AML-193 (cell line): ENCODE measurements around the gene MGLL.

Experiments
- DNase-seq, 2 experiments: peaks; one replicate each; lab custom pipeline; 2025; lab: John Stamatoyannopoulos, UW

The MGLL gene

DNA sequence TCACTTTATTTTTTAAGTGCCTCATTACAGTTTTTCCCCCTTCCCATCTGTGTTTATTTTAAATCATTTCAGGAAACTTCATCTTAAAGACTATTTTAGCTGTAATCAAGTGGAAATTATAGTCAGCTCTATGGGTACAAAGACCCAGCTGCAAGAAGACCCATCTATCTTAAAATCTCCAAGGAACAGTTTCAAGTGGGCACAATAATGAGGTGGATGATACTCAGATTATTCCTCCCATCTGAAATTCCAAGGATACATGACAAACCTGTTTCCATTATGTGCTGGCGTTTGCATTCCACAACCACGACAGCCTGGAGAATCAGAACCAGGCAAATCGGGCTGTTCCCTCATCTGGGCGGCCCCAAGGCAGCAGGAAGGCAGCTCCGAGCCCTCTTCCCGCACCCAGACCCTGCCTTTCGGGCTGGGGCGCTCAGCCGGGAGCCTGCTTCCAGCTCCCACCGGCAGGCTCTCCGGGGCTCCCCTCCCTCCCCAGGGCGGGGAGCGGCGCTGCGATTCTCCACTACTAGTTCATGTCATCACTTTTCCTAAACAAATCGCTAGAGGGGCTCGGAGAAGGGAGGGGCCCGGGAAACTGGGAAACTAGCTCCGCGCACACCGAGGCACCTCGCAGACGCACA, at the start of gene MGLL:
Gene MGLL (minus strand): TSS at position 475 of the 641 bp plus-strand sequence. CDS start 197 bp downstream, at position 278.
- no peak for DNase-seq

DNA sequence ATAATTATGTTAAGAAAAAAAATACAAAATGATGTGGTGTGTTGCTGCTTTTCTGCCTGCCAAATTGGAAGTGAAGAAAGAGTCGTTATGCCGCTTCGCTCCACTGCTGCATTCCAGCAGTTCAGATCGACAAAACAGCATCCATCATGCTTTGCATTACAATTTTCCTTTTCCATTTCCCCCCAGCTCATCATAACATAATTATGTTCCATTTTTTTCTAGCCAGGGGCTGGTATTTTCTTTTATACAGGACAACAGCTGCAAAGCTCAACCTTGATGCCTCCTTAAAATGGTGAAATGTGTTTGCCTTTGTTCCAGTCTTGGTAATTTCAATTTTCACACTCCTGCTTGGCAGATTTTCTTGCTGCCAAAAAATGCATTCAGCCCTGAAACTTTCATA, 47.8 kb upstream of the MGLL start:
- DNase-seq, result no peak

DNA sequence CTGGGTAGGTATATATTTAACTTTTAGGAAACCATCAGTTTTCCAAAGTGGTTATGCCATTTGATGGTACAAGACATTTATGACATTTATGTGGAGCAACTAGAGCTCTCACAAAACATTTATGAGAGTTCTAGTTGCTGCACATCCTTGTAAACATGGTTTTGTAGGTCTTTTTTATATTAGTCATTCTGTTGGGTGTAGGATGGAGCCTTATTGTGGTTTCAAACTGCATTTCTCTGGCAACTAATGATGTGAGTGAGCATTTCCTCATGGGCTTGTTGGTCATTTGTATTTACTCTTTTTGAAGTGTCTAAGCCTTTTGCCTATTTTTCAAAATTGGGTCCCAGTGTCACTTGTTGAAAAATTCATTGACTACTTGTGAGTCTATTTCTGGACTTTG, 45.7 kb upstream of the MGLL start:
- DNase-seq, result no peak

DNA sequence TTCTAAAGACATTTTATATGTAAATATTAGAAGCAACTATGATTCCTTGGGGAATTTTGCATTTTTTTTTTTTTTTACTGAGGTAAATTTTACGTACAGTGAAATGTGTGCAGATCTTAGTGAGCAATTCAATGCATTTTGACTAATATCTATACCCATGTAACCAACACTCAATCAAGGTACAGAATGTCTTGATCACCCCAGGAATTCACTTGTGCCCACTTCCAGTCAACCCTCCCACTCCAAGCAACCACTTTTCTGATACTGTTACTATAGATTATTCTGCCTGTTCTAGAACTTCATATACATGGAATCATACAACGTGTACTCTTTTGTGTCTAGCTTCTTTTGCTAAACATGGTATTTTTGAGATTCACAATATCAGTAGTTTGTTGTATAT, 45.1 kb upstream of the MGLL start:
- no peak for DNase-seq

DNA sequence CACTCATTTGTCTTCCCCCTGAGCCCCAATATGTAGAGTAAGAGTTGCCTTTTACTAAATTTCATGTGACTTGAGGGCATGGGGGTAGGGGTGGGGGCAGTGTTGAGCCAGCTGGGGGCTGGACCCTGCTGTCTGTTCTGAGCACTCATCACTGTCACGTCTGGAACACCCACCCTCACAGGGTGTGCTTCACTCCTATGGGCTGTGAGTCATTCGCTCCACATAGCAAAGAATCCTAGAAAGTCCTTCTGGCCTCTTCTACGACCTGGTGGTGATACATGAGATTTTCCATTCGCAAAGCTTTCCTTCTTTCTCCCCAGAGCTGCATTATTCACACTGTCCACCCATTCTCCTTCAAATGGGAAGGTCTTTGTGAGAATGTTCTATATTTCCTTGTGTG, 43.6 kb upstream of the MGLL start:
- DNase-seq, result no peak

DNA sequence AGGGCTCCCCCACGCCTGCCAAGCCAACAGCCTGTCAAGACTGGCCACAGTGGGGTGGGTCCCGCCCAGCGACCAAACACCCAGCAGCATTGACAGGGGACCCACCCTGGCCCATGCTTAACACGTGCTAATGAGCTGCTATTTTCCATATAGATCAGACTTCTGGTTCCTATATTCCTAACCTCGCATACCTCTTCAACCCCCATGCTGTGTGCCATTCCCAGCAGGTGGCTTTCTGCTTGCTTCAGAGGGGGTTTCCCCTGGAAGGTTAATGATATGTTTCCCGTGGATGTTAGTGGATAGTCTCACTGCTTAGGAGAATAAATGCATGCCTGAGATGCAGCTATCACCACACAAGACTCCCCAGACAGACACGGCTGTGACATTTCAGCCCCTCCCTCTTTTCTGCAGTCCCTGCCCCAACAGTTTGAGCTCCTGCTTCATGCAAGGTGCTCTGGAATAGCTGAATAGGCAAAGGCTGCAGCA, 37.9 kb upstream of the MGLL start:
- DNase-seq, result no peak

DNA sequence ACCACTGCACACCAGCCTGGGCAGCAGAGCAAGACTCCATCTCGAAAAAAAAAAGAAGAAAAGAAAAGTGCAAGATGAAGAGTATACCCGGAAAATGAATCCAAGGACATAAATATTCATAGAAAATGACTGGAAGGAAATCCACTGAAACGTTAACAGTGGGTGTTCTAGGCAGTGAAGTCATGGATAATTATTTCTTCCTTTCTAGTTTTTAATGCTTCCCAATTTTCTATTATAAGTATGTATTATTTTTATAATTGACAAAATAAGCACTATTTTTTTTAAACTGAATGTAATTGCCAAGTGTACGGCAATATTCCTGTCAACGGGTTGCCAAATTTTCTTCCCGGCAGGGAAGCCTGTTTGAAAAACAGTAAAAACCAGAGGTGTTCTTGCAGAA, 37.4 kb upstream of the MGLL start:
- no peak for DNase-seq

DNA sequence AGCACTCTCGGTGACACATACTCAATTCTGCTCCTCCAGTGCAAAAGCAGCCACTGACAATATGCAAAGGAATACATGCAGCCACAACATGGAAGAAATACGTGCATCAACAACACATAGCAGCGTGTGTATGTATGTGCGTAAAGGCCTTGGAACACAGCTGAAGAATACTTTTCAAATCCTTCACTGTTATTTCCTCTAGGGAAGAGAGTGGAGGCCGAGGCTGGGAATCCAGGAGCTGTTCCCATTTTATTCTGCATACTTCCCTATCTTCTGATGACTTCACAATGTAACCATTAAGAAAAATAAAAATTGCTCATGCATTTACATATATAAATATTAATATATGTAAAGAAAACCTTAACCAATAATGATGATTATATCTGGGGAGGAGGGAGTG, 36.6 kb upstream of the MGLL start:
- no peak for DNase-seq

DNA sequence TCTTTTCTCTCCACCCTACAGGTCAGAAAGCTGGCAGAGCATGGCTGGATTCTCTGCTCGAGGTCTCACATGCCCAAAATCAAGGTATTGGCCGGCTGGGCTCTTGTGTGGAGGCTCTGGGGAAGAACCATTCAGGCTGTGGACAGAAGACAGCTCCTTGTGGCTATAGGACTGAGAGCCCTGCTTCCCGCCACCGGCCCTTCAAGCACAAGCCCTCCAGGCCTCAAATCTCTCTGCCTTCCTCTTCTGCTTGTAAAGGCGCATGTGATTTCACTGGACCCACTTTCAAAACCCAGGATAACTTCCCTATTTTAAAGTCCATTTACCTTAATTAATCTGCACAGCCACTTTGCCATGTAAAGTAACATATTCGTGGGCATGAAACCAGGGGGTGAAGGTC, 36.2 kb upstream of the MGLL start:
- no peak for DNase-seq

DNA sequence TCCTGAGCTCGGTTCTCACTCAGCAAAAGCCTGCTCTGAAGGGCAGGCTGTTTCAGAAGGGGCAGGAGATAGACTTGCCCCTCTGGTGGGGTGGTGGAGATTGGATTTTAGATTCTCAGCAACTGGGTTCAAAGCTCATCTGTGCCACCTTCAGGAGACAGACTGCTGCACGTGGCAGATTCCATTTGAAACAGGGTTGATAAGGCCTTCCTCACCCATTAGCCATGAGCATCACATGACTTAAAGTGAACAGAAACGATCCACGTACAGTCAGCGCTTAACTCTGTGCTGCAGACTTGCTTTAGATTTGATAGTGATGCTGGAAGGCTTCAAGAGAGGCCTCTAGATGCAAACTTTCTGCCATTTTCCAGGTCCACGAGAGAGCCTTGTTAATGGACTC, 35.0 kb upstream of the MGLL start:
- DNase-seq, result peak in 1 of 2 experiments; percentile 20

DNA sequence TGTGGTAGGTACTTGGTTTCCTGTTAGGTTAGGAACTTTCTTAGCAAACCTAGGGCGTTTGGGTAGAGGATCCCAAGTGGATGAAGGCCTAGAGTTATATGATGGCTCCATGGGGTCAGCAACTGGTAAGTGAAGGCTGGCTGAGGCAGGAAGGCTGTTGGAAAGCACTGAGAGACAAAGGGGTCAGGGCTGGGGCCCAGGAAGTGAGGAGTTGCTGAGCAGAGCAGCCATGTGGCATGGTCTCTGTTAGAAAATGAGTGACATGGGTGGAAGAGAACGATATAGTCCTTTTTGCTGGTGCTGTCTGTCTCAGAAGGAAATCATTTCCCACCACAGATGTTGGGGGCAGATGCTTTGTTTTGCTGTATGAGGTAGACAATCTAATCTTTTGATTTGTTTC, 34.5 kb upstream of the MGLL start:
- DNase-seq, result no peak

DNA sequence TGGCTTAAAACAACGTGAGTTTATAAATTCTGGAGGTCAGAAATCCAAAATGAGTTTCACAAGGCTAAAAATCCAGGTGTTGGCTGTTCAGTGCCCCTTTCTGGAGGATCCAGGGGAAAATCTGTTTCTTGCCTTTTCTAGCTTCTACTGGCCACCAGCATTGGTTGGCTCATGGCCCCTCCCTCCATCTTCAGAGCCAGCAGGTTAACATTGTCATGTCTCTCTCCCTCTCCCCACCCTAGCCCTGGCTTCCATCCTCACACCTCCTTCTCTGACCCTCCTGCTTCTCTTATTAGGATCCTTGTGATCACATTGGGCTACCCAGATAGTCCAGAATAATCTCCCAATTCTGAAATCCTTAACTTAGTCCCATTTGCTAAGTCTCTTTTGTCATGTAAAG, 32.9 kb upstream of the MGLL start:
- no peak for DNase-seq

DNA sequence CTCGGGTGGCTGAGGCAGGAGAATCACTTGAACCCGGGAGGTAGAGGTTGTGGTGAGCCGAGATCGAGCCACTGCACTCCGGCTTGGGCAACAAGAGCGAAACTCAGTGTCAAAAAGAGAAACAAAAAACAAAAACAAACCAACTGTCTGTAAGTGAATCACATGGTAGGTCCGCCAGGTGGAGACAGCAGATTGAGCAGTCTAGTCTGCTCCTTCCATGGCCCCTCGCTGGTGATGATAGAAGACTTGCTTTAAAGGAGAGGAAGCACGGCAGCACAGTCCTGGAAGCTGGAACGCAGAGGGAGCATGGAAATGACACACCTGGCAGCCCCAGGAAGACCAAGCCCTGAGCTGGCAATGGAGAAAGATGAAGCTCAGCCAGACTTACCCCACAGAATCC, 31.4 kb upstream of the MGLL start:
- DNase-seq, result no peak

DNA sequence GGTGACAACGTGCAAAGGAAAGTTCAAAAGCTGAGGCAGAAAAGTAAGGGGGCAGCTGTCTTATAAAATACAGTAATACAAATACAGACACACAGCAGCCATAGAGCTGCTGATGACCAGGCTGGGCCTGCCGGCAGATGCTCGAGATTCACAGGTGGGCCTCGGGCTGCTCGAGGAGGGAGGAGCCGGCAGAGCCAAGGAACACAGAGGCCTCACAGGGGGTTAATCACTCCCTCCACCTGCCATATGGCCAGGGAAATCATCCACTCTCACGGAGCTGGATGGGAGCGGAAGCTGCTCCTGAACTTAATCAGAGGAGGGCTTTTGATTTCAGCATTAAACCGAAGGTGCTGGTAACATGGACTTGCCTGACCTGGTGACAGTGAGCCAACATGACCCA, 29.6 kb upstream of the MGLL start:
- no peak for DNase-seq

DNA sequence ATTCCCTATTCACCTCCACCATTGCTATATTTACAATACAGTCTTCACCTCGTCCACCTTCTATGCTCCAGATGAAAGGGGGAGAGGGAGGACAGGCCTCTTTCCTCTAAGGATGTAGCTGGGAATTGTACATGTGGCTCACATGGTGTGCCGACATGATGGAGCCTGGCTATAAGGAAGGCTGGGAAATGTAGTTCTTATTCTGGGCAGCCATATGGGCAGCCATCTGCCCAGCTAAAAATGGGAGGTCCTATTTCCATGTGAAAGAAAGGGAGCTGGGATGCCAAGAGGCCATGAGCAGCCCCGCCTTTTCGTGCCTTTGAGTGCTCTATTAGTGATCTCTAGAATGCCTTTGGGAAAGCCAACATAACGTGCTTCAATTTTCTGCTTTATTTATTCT, 27.1 kb upstream of the MGLL start:
- DNase-seq, result no peak

DNA sequence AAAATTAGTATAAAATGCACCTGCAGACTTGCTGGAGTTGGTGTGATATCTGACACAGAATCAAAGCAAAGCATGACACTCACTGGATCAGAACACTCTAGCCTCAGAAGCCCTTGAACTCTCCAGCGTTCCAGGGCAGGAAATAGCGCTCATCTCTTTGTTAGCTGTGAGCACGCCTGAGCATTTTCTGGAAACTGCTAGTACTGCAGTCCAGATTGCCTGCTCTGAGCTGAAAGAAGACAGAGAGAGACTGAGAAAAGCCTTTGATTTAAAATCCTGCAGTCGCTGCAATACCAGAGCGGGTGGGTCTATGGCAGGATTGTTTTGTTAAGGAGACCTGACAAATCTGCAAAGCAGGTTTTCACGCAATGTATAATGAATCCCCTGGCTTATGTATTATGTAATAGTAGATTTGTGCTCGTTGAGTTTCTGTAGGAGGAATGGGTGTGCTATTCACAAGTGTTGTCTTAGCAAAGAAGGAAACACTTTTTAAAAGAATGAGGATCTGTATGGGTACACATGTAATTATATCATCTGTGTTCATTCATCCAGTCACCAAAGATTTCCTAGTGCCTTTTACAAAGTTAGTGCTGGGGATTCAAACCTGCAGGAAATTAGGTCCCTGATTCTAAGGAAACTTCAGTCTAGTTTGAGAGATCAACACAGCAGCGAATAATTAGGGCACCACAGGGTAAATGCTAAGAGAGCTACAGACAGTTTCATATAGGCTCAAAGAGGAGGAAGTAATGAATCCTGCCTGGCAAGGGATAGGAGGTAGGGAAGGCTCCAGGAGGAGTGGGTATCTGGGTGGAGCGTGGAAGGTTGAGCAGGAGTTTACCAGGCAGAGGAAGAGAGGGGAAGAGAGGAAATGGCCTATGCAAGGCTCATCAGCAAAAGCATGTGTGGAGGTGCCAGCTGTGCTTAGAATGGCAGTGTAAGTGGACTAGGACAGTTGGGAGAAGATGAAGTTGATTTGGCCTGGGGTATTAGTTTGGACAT, 26.1 kb upstream of the MGLL start:
- no peak for DNase-seq

DNA sequence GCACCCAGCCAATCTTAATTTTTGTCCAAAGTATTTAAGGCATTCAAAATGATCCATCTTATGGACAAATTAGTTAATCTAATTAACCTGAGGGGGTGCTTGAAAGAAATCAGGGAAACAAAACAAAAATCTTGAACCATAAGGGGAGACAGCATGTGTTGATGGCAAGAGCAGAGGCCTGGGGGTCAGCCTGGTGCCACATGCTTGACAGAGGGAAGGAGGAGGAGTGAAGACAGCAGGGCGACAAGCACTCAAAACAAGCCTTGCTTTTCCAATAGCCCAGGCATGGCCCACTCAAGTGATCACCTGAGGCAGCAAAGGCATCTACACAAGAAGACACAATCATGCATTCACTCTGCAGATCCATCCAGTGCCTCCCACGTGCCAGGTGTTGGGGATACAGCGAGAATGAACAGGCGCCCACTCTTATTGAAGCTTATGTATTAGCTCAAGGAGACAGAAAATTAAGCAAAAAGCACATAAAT, 25.0 kb upstream of the MGLL start:
- DNase-seq, result no peak

DNA sequence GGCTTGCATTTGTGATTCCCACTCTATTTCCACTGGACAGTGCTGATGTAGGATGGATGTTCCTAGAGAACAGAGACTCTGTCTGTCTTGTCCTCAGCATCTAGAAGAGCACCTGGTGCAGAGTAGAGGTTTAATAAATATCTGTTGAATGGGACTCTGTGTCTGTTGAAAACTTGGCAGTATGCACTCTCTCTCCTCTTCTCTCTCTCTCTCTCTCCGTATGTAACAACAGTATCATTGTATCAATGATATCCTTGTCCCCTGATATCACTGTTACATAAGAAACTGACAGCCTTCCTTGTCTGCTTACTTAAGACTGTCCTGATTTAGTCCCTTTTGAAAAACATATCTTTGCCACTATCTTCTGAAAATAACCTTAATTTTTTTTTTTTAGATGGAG, 24.3 kb upstream of the MGLL start:
- no peak for DNase-seq

DNA sequence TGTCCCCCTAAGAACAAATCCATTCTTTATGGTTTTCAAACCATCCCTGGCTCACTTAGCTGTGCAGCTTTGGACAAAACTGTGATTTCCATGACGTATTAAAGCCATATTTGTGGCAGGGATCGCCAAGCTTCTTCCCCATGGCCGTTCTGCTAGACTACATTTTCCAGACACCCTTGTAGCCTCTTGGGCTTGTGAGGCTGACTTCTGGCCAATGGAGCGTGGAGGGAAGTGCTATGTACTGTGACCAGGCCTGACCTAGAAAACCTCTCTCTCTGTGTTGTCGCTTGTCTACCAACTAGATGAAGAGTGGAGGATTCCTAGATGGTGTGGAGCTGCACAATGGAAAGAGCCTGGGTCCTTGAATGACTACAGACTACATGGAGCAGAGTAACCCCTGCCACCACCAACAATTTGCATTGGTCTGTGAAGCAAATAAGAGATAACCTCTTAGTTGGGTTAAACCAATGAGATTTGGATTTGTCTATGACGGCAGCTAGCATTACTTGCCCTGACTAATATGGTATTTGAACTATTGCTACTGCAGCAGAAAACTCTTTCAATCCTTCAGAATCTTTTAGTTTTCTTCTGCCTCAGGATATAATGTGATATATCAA, 22.1 kb upstream of the MGLL start:
- no peak for DNase-seq

DNA sequence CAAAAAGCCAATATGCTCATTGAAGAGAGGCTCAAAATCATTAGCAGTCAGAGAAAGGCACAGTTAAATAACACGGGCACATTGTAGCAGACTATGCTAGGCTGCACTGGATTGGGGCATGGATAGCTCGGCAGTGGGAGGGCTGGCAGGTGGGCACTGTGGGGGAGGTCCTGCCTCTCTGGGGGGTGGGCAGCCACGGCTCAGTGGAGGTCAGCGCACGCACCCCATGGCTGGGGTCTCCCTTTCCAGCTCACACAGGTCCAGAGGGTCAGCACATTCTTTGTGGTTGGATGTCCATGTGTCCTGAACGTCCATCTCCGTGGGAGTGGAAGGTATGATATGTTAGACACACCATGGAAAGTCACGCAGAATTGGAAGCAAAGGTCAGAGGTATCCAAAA, 18.4 kb upstream of the MGLL start:
- DNase-seq, result no peak

DNA sequence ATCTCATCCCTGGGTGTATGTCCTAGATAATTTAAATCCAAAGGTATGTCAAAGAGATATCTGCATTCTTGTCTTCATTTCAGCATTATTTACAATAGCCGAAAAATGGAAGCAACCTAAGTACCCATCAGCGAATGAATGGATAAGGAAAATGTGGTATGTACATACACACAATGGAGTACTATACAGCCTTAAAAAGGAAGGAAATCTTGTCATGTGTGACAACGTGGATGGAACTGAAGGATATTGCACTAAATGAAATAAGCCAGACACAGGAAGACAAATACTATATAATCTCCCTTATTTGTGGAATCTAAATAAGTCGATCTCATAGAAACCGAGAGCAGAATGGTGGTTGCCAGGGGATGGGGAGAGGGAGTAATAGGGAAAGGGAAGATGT, 16.8 kb upstream of the MGLL start:
- DNase-seq, result no peak

DNA sequence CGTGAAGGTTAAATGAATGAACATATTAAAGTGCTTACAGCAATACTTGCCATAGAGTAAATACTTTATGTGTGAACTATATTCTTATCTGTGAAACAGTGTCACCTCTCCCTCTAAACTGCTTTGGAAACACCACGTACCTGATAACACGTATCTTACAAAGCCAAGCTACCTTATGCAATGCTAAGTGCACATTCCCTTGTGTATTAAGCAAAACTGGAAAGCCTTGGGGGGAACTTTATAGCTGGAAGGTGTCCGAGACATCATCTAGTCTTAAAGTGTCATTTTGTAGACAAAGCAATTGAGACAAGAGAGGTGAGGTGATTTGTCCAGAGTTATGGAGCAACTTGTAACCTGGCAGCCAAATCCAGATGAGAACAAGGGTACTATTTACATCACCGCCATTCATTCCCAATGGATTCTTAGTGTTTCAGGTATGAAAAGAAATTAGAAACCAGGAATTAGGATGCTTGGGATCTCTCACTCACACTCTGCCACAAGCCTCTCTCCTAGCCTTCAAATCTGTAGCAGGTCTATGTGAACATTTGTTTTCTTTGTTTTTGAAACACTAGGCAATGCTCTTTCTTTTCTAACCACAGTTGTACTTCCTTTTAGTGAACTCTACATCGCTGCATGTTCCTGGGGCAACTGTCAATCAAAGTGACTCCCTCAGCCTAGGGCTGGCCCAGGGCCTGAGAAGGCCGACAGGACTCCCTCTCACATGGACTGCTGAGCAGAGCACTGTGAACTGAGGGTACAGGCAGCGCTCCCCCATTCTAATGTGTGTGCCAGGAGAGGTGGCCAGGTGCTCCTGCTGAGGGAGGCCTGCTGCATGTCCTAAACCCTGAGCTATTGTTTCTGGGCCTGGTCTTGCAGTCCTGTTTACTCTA, 13.9 kb upstream of the MGLL start:
- no peak for DNase-seq
